GM18520 (cell line): Measurements from ENCODE around the gene CCDC106.

Experiments
- ATAC-seq: cut with Tn5 transposase; IDR thresholded peaks from one replicate; pipeline ENCODE4 v1.9.1; 2021; ENCODE audit not compliant: unreplicated experiment

The CCDC106 gene

DNA sequence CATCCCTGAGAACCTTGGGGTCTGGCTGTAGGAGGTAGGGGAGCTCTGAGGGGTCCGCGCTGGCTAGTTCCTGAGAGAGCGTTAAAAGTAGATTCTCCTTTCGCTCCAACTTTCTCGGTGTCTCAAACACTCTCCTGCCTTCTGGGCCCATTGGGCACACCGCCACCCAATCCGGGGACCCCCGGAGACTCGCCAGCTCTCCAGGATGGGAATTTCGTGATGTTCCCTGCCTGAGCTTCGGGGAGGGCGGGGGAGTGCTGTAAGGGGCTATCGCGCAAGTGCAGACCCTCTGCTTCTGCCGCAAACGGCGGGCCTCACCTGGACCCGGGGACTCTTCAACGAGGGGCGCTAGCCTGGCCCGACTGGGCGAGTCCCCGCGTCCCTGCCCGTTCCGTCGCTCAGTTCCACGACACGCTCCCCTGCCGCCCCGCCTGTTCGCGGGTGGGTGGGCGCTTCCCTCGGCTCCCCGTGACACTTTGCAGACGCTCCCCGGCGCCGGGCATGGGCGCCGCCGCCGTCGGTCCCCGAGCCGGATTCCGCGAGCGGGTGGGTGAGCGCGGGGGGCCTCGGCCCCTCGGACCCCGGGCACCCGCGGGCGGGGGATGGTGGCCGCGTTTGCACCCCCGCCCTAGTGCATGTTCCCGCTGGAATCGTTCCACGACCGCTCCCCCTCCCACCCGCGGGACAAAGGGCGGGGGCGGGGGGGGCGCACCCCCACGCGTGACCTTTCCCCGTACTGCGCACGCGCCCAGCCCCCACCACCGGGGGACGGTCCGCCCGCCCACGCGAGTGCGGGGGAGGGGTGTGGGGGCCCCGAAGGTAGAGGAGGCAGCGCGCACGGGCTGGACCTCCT, at the start of gene CCDC106:
TSS of gene CCDC106 (plus strand) at position 481 of the 853 bp plus-strand sequence. CDS start 835 bp downstream, outside the sequence.
- ATAC-seq: no peak

DNA sequence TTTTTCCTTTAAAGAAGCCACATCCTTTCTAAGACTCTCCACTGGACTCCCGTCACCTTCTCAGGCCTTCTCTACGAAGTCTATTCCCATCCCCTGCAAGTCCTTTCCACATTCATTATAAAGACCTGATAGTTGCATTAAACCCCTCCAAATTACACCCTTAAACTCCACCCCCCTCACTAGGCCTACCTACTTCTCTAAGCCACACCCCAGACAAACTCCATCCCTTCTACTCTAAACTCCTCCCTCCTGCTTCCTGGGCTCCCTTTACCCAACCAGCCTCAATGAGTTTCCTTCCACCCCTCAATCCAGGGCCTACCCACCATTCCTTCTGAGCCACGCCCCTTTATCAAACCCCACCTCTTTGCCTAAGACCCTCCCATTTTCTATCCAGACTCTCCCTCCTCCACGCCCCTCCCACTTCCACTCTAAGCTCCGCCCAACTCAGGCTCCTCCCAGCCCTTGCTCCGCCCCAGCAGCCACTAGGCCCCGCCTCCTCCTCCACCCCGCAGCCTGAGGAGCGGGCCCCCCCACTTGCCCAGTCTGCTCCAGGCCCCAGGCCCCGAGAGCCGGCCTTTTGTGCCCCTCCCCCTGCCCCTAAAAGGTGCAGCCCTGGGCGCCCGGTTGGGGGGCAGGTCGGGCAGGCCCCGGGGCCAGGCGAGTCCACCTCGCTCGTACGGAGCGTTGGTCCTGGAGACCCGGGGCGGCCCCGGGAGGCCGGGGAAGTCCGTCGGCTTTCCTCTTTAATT, 49.1 kb upstream of the CCDC106 start:
- ATAC-seq: peak; percentile 31

GRCh38 chr19:55599468-55599841, 48.6 kb upstream of the CCDC106 start, which contains the start of gene FIZ1:
FIZ1 (minus strand) TSS chr19:55599517; CDS start chr19:55597865, 1,652 bp downstream.
- peak; percentile 30 for ATAC-seq

GRCh38 chr19:55599842-55600661, 48.0 kb upstream of the CCDC106 start, which contains the start of gene ZNF524:
ZNF524 (plus strand) TSS chr19:55600288; CDS start chr19:55602113, 1,825 bp downstream.
- ATAC-seq: peak; percentile 31

- ATAC-seq: no peak
These were observed 47.4 kb upstream of the CCDC106 start for GRCh38 chr19:55600662-55601028.

- ATAC-seq: no peak
These were observed 46.9 kb upstream of the CCDC106 start for GRCh38 chr19:55601084-55601483.

GRCh38 chr19:55602104-55603001, 45.7 kb upstream of the CCDC106 start:
- no peak for ATAC-seq

DNA sequence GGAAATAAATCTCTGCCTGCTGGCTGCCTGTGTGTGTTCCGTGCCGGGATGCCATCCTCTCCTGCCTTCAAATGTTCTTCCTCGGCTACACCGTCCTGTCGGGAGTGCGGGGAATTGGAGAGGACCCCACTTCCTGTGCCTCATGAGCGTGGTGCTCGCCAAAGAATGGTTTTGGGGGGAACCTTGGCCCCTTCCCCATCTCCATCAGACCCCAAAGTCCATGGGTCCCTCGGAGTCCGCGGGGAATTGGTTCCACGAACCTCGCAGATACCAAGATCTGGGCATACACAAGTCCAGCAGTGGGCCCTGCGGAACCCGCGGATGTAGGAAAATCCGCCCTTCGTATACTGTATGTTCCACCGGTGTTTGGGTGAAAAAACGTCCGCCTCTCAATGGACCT, 44.9 kb upstream of the CCDC106 start:
- ATAC-seq: no peak

- ATAC-seq: no peak
These were observed 44.3 kb upstream of the CCDC106 start for GRCh38 chr19:55603581-55604292.

DNA sequence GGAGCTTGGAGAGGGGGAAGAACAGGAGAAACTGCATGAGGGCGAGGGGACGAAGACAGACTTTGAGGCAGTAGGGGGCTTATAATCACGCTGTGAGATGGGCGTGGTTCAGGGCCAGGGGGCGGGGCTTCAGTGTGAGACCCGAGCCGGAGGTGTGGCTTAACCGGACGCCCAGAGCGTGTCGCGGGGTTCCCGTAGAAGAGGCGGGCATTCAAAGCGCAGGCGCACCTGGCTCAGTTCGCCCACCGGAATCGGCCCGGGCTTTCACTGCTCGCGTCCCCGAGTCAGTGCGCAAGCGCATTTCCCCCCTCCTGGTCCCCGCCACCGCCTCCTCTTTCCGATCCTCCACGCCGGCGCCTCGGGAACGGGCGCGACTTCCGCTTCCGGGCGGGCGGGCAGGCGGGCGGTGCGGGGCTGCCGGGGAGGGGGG, 42.8 kb upstream of the CCDC106 start:
- peak; percentile 55 for ATAC-seq

GRCh38 chr19:55605637-55606470, 42.2 kb upstream of the CCDC106 start, which contains the start of gene ZNF865:
ZNF865 (plus strand) TSS chr19:55605647; CDS start chr19:55613619, 7,972 bp downstream.
- peak; percentile 7 for ATAC-seq

- no peak for ATAC-seq
These were observed 41.6 kb upstream of the CCDC106 start for GRCh38 chr19:55606471-55606787.

DNA sequence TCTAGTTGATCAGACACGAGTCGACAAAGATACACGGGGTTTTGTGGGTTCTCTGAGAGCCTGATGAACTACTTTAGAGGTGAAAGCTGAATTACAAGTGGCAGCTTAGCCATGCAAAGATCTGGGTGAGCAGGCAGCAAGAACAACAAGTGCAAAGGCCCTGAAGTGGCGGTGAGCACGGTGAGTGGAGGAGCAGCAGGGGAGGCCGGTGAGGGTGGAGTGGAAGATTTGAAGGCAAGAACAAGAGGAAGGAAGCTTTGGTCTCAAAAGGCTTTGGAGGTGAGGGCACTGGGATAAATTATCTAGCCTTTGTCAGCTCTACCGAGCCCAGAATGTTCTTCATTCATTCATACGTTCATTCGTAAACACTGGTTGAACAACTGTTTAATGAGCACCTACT, 41.2 kb upstream of the CCDC106 start:
- ATAC-seq: no peak

DNA sequence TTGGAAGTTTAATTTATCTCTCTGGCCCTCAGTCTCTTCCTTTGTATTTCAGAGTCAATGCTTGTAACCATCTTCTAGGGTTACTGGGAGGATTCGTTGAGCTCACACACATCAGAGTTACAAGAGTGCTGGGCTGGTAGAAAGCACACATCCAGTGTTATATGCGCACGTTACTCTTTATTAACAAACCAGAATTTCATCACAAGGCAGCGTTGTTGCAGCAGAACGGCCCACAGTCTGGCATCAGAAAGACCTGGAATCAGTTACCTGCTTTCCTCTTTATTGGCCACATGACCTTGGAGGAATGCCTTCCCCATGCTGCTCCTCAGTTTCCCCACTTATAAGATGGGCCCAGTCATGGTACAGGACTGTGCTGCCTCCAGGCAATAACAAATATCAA, 38.7 kb upstream of the CCDC106 start:
- no peak for ATAC-seq

DNA sequence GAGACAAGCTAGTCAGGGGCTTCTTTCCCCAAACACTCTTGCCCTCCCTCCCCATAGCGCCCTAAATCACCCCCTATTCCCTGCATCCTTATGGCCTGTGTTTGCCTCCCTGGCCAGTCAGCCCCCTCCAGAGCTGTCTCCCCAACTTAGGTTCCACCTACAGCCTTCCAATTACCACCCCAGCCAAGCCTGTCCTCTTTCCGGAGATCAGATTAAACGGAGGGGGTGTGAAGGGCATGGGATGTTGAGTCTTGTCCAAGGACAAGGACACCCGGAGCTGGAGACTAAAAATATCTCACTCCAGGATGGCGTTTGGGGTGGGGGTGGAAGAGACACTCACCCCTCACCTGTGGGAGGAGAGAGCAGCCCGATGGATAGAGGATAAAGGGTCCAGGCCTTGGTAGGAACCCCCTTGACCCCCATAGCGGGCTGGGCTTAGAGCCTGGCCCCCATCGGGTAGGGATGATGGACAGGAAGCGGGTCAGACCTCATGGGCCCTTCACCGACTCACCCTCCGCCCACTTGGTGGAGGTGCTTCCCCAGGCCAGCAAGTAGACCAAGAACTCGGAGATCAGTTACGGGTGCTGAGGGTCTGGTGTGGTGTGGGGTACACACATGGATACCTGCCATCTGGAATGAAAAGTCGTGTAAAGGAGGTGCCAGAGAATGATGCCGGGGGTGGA, 36.6 kb upstream of the CCDC106 start:
- no peak for ATAC-seq

DNA sequence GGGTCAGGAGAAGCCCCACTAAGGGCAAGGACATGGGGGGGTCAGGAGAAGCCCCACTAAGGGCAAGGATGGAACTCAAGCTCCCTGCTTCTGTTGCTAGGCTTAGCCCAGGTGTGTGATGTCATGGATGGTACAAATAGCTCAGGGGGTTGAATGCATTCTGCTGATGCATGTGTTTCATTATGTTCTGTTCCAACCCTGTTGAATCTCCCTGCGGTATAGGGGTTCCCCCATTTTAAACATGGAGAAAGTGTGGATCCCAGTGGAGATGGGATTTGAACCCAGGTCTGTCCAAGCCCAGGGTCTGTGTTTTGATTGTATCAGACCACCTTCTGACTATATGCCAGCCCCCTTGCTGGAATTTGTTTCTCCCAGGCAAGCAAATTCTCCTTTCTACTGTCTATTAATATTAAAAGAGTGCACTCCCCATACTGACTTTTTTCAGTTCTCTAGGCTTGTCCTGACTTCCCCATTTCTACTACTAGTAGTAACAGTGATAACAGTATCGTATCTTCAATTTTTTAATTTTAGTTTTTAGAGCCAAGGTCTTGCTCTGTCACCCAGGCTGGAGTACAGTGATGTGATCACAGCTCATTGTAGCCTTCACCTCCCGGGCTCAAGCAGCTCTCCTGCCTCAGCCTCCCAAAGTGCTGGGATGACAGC, 35.9 kb upstream of the CCDC106 start:
- no peak for ATAC-seq

DNA sequence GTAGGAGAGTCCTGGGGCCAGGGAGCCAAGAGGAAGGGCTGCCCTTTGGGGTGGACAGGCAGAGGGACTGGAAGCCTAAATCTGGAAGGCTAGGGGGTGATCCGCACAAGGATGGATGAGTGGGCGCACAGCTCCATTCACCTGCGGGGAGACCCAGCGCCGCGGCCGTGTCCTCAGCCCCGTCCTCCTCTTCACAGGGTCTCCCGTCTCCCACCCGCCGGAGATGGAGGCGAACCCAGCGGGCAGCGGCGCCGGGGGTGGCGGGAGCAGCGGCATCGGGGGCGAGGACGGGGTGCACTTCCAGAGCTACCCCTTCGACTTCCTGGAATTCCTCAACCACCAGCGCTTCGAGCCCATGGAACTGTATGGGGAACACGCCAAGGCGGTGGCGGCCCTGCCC, 34.6 kb upstream of the CCDC106 start:
- no peak for ATAC-seq
